ENCODE results near the gene IL10RA. TPM values are rescaled to one million over a fixed set of nuclear protein-coding genes. Genes with fewer than 3 reads are reported as not detected.

Gene IL10RA
- total and polyA plus RNA-seq, 9 of the 15 experiments (the other 6 are each of a cell fraction or from before 2014, with no cell fraction given) = 0.17 to 17.3 (median 2.9) TPM

- no peak for DNase-seq (ENCODE audit: extremely low read depth in 1 of 4, low spot score in 3 of 4)
Measured at GRCh38 chr11:118046051-118046963, 60.1 kb downstream of the IL10RA start.

More at GRCh38 chr11:118046051-118046963, 60.1 kb downstream of the IL10RA start:
- intact Hi-C loops (cut with micrococcal nuclease) (no loop called here), in situ Hi-C loops (cut with MboI) (loop anchor here (5.0 kb wide), 1 partner anchor 224 kb away; the partner anchor contains the start of gene FXYD2)
- WGBS (ENCODE audit: insufficient coverage, low coverage, missing lambda C conversion rate) = 17% methylated on average over 5 of the region's 5 CpGs
- no peak overlapping the region; a peak in 1 of 4 replicates for H3K9ac ChIP-seq (ENCODE audit: insufficient read depth in 1 of 2, low read depth in 2 of 2, low read length in 2 of 2)
- TF ChIP-seq RERE (CRISPR knock-in tag; IDR thresholded peaks at IDR 0.05; ENCODE audit: borderline replicate concordance) (no peak), MECOM (CRISPR knock-in tag; IDR thresholded peaks at IDR 0.05) (no peak), HEY1 (CRISPR knock-in tag; IDR thresholded peaks at IDR 0.05; ENCODE audit: borderline replicate concordance) (no peak), NCOA4 (IDR thresholded peaks at IDR 0.05; ENCODE audit: partially characterized antibody) (no peak), NFATC3 (IDR thresholded peaks at IDR 0.05) (no peak), MEIS2 (IDR thresholded peaks at IDR 0.05; ENCODE audit: partially characterized antibody) (no peak), HNRNPUL1 (IDR thresholded peaks at IDR 0.05; ENCODE audit: low read length) (no peak), PCBP1 (IDR thresholded peaks at IDR 0.05; ENCODE audit: low read depth, low read length, poor library complexity, severe bottlenecking) (no peak), RCOR1 (IDR thresholded peaks at IDR 0.05; ENCODE audit: borderline replicate concordance in 1 of 2, low read depth in 2 of 2, low read length in 2 of 2) (no peak), XRCC5 (IDR thresholded peaks at IDR 0.05; ENCODE audit: low read depth, low read length) (no peak), CEBPB (tag; IDR thresholded peaks at IDR 0.05) (no peak), ATF1 (CRISPR knock-in tag; IDR thresholded peaks at IDR 0.05) (no peak), ATF1 (tag; IDR thresholded peaks at IDR 0.05) (no peak)
- peaks cover 0 to 9% of the 10 kb centered on the region in 2 experiments; a peak in 3 of 5 replicates for H3K4me1 ChIP-seq (replicated peaks in 1 of 2; ENCODE audit: control insufficient read depth in 2 of 2, insufficient read depth in 2 of 2, low read length in 2 of 2)
- ChIA-PET CTCF (ENCODE audit: low intra/inter-chr PET ratio) (no interaction called here), POLR2A (interaction anchor here (0.7 to 1.3 kb wide), 3 partner anchors 10 to 111 kb away, joined by 3 to 6 read pairs (median 4); no protein-coding TSS in a partner anchor)
- FAIRE-seq (no peak), ATAC-seq (peak; percentile 65)
- no peaks in the 10 kb centered on the region for H4K20me1 ChIP-seq (replicated peaks; ENCODE audit: control insufficient read depth, insufficient read depth, low read length)
- no peaks in the 10 kb centered on the region for H3K27me3 ChIP-seq (ENCODE audit: control insufficient read depth in 2 of 2, insufficient read depth in 2 of 2, low read length in 2 of 2)
- no peaks in the 10 kb centered on the region for H3K79me2 ChIP-seq (ENCODE audit: control insufficient read depth, insufficient read depth, low read length)
- peak overlapping the region; percentile 3; the same call in 1 of the 2 replicates for H2AFZ ChIP-seq (ENCODE audit: low read depth, low read length)
- no peaks in the 10 kb centered on the region for H3K36me3 ChIP-seq (ENCODE audit: control insufficient read depth, insufficient read depth, low read length)
- BruUV-seq (replicated peaks) = no TSS peak
- no peak overlapping the region for H3K4me3 ChIP-seq
- H3K27ac ChIP-seq (ENCODE audit: extremely low read depth, low read depth, low read length) = no peak overlapping the region
- H3K4me2 ChIP-seq (ENCODE audit: insufficient read depth, low read length) = no peak overlapping the region
- H3K9me1 ChIP-seq (ENCODE audit: control insufficient read depth, insufficient read depth, low read length) = no peaks in the 10 kb centered on the region
- H3K9me3 ChIP-seq (replicated peaks; ENCODE audit: control insufficient read depth, insufficient read depth, low read depth, low read length) = no peaks in the 10 kb centered on the region
